HEK293 (cell line): Measurements from ENCODE around the gene SPATA2.
"Not testable (repeated sequence)": the region's sequence is repeated elsewhere in the genome, so short reads cannot be mapped to it uniquely, and the experiment has no call there.

Experiments used
- CTCF ChIA-PET: fragments of 350-600 bp; formaldehyde crosslinking; extraction: SDS; loops from one replicate; lab custom pipeline; 2021; ENCODE audit warnings: antibody characterized with exemption; lab: Yijun Ruan, JAX
- POLR2A ChIA-PET: fragments of 300-600 bp; formaldehyde crosslinking; extraction: SDS; loops from one replicate; lab custom pipeline; 2020; ENCODE audit warnings: antibody characterized with exemption, inconsistent platforms; lab: Yijun Ruan, JAX
- H3K27ac ChIP-seq: fragments of 200-500 bp; sonication (Bioruptor generic); 2 replicates; pipeline ENCODE4 v1.5.1; 2014; ENCODE audit warnings: low read depth, low read length, control low read depth, inconsistent platforms; ENCODE audit errors: extremely low read depth
- H3K36me3 ChIP-seq, 2 experiments: fragments of 200-500 bp in 1 of 2; sonication (Bioruptor generic) in 1 of 2; 1 replicate in 1 of 2; 2 replicates in 1 of 2; pipeline ENCODE4 v1.5.1; 2014 to 2017; ENCODE audit warnings: inconsistent platforms in 2 of 2, low read length in 2 of 2; ENCODE audit not compliant: control insufficient read depth in 2 of 2, insufficient read depth in 1 of 2
- H3K4me1 ChIP-seq: fragments of 200-500 bp; sonication (Bioruptor generic); 2 replicates; pipeline ENCODE4 v1.5.1; 2014; ENCODE audit warnings: mild to moderate bottlenecking, low read length, inconsistent platforms; ENCODE audit not compliant: control insufficient read depth, insufficient read depth
- H3K4me3 ChIP-seq: 2 replicates; pipeline ENCODE4 v1.5.1; 2011; ENCODE audit warnings: low read depth, mild to moderate bottlenecking, control low read depth, low read length, moderate library complexity
- H3K9me3 ChIP-seq: fragments of 200-500 bp; sonication (Bioruptor generic); 2 replicates; pipeline ENCODE4 v1.5.1; 2014; ENCODE audit warnings: low read depth, low read length, inconsistent platforms; ENCODE audit not compliant: control insufficient read depth, insufficient read depth
- GLIS1 ChIP-seq: fragments of 450-650 bp; formaldehyde crosslinking; IDR thresholded peaks from 2 replicates; pipeline ENCODE4 v1.5.1; 2016; ENCODE audit warnings: missing biosample characterization, missing genetic modification characterization
- GLIS2 ChIP-seq: fragments of 450-650 bp; formaldehyde crosslinking; IDR thresholded peaks from 2 replicates; pipeline ENCODE4 v1.5.1; 2016; ENCODE audit warnings: missing biosample characterization, missing genetic modification characterization
- KLF1 ChIP-seq: fragments of 450-650 bp; formaldehyde crosslinking; IDR thresholded peaks from 2 replicates; pipeline ENCODE4 v1.5.1; 2016; ENCODE audit warnings: missing biosample characterization, missing genetic modification characterization
- REST ChIP-seq: fragments of 450-650 bp; formaldehyde crosslinking; IDR thresholded peaks from 2 replicates; pipeline ENCODE4 v1.5.1; 2016; ENCODE audit warnings: missing biosample characterization, missing genetic modification characterization
- WT1 ChIP-seq: fragments of 450-650 bp; formaldehyde crosslinking; IDR thresholded peaks from 2 replicates; pipeline ENCODE4 v1.5.1; 2016; ENCODE audit warnings: missing biosample characterization, missing genetic modification characterization
- ZNF112 ChIP-seq: fragments of 450-650 bp; formaldehyde crosslinking; IDR thresholded peaks from 2 replicates; pipeline ENCODE4 v1.5.0; 2017; ENCODE audit warnings: missing biosample characterization, missing genetic modification characterization
- ZNF335 ChIP-seq: fragments of 450-650 bp; formaldehyde crosslinking; conservative IDR thresholded peaks from 2 replicates; pipeline ENCODE4 v1.5.1; 2016; ENCODE audit warnings: missing biosample characterization, missing genetic modification characterization
- ZNF394 ChIP-seq: fragments of 450-650 bp; formaldehyde crosslinking; IDR thresholded peaks from 2 replicates; pipeline ENCODE4 v1.5.1; 2016; ENCODE audit warnings: missing biosample characterization, missing genetic modification characterization, mild to moderate bottlenecking, moderate library complexity, borderline replicate concordance
- ZNF529 ChIP-seq: fragments of 450-650 bp; formaldehyde crosslinking; IDR thresholded peaks from 2 replicates; pipeline ENCODE4 v1.5.1; 2017; ENCODE audit warnings: missing genetic modification characterization, missing biosample characterization; ENCODE audit not compliant: insufficient replicate concordance
- ZNF621 ChIP-seq: fragments of 450-650 bp; formaldehyde crosslinking; IDR thresholded peaks from 2 replicates; pipeline ENCODE4 v1.5.1; 2017; ENCODE audit warnings: missing biosample characterization, missing genetic modification characterization
- ZNF837 ChIP-seq: fragments of 450-650 bp; formaldehyde crosslinking; IDR thresholded peaks from 2 replicates; pipeline ENCODE4 v1.5.1; 2016; ENCODE audit warnings: missing biosample characterization, missing genetic modification characterization
- TF ChIP-seq, protein P1 (sequence below): fragments of 450-650 bp; formaldehyde crosslinking; IDR thresholded peaks from 2 replicates; pipeline ENCODE4 v1.5.1; 2016; ENCODE audit warnings: missing biosample characterization, missing genetic modification characterization
- TF ChIP-seq, protein P2 (sequence below): fragments of 450-650 bp; IDR thresholded peaks from 2 replicates; pipeline ENCODE4 v1.5.1; 2018; ENCODE audit warnings: missing biosample characterization, mild to moderate bottlenecking, missing genetic modification characterization

SPATA2 gene

DNA sequence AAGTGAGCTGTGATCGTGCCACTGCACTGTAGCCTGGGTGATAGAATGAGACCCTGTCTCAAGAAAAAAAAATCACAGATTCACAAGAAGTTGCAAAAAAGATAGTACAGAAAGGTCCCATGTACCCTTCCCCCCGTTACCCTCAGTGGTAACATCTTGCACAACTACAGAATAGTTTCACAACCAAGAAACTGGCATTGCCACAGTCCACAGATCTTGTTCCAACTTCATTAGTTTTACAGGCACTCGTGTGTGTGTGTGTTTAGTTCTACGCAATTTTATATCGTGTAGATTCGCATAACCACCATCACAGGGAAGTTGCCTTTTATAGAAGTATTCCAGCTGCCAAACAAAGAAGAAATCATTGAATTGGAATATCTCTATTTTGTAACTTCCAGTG, 19.1 kb downstream of the SPATA2 start (continued):
- TF ChIP-seq REST, result no peak

- POLR2A ChIA-PET, H3K9me3 ChIP-seq, H3K4me3 ChIP-seq, CTCF ChIA-PET, H3K27ac ChIP-seq, H3K4me1 ChIP-seq, H3K36me3 ChIP-seq: not testable (repeated sequence)
These were observed 19.7 kb downstream of the SPATA2 start for GRCh38 chr20:49895474-49896093.

GRCh38 chr20:49894073-49894470, 21.3 kb downstream of the SPATA2 start:
- Histone ChIP-seq H3K27ac (no peak overlapping the region), H3K4me1 (no peaks in the 10 kb centered on the region), H3K36me3 (peaks cover 0 to 4% of the 10 kb centered on the region in 2 experiments; a peak in 1 of 3 replicates), H3K4me3 (no peak overlapping the region), H3K9me3 (no peaks in the 10 kb centered on the region)
- ChIA-PET POLR2A (interaction anchor here (0.7 kb wide), 1 partner anchor 200 kb away, joined by 3 read pairs; no protein-coding TSS in a partner anchor), CTCF (interaction anchor here (0.6 to 1.8 kb wide), 2 partner anchors 10 to 353 kb away, joined by 3 to 6 read pairs; no protein-coding TSS in a partner anchor)
- TF ChIP-seq ZNF621, result no peak
- no peak for TF ChIP-seq WT1 (tag by site-specific recombination)
- no peak for TF ChIP-seq KLF1 (tag by site-specific recombination)
- TF ChIP-seq, protein P1, sequence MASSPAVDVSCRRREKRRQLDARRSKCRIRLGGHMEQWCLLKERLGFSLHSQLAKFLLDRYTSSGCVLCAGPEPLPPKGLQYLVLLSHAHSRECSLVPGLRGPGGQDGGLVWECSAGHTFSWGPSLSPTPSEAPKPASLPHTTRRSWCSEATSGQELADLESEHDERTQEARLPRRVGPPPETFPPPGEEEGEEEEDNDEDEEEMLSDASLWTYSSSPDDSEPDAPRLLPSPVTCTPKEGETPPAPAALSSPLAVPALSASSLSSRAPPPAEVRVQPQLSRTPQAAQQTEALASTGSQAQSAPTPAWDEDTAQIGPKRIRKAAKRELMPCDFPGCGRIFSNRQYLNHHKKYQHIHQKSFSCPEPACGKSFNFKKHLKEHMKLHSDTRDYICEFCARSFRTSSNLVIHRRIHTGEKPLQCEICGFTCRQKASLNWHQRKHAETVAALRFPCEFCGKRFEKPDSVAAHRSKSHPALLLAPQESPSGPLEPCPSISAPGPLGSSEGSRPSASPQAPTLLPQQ (tag by site-specific recombination), result no peak
- no peak for TF ChIP-seq ZNF529 (tag by site-specific recombination)
- no peak for TF ChIP-seq ZNF394 (tag by site-specific recombination)
- no peak for TF ChIP-seq ZNF112 (tag by site-specific recombination)
- TF ChIP-seq, protein P2, sequence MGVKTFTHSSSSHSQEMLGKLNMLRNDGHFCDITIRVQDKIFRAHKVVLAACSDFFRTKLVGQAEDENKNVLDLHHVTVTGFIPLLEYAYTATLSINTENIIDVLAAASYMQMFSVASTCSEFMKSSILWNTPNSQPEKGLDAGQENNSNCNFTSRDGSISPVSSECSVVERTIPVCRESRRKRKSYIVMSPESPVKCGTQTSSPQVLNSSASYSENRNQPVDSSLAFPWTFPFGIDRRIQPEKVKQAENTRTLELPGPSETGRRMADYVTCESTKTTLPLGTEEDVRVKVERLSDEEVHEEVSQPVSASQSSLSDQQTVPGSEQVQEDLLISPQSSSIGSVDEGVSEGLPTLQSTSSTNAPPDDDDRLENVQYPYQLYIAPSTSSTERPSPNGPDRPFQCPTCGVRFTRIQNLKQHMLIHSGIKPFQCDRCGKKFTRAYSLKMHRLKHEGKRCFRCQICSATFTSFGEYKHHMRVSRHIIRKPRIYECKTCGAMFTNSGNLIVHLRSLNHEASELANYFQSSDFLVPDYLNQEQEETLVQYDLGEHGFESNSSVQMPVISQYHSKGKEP (tag by site-specific recombination), result no peak
- no peak for TF ChIP-seq ZNF837 (tag by site-specific recombination)

- H3K9me3 ChIP-seq, result no peaks in the 10 kb centered on the region
- H3K36me3 ChIP-seq, result peaks cover 0 to 8% of the 10 kb centered on the region in 2 experiments; a peak in 1 of 3 replicates
- ChIA-PET CTCF (interaction anchor here (0.6 to 1.8 kb wide), 4 partner anchors 11 to 352 kb away, joined by 3 to 6 read pairs (median 4); no protein-coding TSS in a partner anchor), POLR2A (interaction anchor here (0.7 kb wide), 1 partner anchor 200 kb away, joined by 3 read pairs; no protein-coding TSS in a partner anchor)
- no peak overlapping the region for H3K4me3 ChIP-seq
- peak; percentile 78 for TF ChIP-seq GLIS1
- TF ChIP-seq ZNF335 (tag by site-specific recombination), result no peak
- 0 out of 2 replicates have a peak, but pooled peaks have one; percentile 30 for TF ChIP-seq GLIS2 (tag by site-specific recombination)
- H3K27ac ChIP-seq, result no peak overlapping the region
- no peaks in the 10 kb centered on the region for H3K4me1 ChIP-seq
These were observed 21.9 kb downstream of the SPATA2 start for GRCh38 chr20:49893242-49894072.
